CD4-positive, alpha-beta T cell treated with Interleukin-2 at 100 ng/mL for 4 hours (primary cell): ENCODE measurements around the gene GOLGA6D.
"Not testable (repeated sequence)": the region's sequence is repeated elsewhere in the genome, so short reads cannot be mapped to it uniquely, and the experiment has no call there.

ENCODE experiments used
- DNase-seq: peaks from one replicate; pipeline ENCODE4 v3.0.0-alpha.2; 2020; ENCODE audit warnings: low spot score

The GOLGA6D gene

DNA sequence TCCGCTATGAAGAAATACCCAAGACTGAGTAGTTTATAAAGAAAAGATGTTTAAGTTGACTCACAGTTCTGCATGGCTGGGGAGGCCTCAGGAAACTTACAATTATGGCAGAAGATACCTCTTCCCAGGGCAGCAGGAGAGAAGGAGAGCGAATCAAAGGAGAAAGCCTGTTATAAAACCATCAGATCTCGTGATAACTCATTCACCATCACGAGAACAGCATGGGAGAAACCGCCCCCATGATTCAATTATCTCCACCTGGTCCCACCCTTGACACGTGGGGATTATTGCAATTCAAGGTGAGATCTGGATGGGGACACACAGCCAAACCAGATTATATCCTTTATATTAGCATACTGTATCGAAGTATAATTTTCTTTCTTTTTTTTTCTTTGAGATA is 49.5 kb downstream of the GOLGA6D start:
- not testable (repeated sequence) for DNase-seq

DNA sequence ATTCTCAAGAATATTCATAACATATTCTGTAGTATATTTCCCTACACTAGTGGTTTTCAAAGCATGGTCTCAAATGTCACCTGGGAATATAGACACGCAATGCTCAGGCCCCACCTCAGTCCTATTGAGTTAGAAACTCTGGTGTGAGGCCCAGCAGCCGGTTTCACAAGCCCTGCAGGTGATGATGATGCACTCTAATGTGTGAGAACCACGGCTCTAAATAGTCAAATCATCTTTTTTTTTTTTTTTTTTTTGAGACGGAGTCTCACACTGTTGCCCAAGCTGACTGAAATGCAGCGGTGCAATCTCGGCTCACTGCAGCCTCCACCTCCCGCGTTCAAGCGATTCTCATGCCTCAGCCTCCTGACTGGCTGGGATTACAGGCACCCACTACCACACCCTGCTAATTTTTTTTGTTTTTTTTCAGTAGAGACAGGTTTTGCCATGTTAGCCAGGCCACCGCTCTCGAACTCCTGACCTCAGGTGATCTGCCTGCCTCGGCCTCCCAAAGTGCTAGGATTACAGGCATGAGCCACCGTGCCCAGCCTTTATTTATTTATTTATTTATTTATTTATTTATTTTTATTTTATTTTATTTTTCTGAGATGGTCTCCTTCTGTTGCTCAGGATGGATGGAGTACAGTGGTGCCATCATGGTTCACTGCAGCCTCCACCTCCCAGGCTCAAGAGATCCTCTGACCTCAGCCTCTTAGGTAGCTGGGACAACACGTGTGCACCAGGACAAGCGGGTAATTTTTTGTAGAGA is 51.2 kb downstream of the GOLGA6D start:
- not testable (repeated sequence) for DNase-seq

GRCh38 chr15:75335313-75335704 is 52.7 kb downstream of the GOLGA6D start:
- no peak for DNase-seq

GRCh38 chr15:75335705-75336355 is 53.2 kb downstream of the GOLGA6D start, which contains the start of gene COMMD4:
COMMD4 (plus strand) TSS chr15:75336063; CDS start chr15:75336090, 27 bp downstream.
- peak; percentile 68 for DNase-seq

GRCh38 chr15:75338661-75339240 is 56.1 kb downstream of the GOLGA6D start:
- DNase-seq = no peak

DNA sequence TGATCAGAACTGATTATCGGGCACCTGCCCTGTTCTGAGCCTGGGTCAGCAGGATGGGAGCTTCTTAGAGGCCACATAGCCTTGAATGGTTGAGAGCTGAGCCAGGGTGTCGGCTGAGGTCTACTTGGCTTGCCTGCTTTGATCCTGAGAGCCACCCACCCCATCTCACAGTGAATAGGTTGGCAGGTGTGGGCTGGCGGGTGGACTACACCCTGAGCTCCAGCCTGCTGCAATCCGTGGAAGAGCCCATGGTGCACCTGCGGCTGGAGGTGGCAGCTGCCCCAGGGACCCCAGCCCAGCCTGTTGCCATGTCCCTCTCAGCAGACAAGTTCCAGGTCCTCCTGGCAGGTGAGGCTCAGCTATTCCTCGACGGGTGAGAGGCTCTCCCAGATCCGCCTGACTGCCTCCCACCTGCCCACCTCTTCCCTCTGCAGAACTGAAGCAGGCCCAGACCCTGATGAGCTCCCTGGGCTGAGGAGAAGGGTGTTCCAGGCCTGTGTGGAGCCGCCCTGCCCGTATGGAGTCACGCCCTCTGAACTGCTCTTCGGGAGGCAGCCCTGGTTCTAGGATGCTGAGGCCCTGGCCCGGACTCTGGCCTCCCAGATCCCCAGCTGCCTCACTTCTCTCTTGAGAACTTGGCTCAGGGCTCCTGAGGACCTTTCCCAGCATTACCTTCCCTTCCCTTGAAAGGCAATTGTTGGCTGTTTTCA is 57.1 kb downstream of the GOLGA6D start:
- DNase-seq = no peak

DNA sequence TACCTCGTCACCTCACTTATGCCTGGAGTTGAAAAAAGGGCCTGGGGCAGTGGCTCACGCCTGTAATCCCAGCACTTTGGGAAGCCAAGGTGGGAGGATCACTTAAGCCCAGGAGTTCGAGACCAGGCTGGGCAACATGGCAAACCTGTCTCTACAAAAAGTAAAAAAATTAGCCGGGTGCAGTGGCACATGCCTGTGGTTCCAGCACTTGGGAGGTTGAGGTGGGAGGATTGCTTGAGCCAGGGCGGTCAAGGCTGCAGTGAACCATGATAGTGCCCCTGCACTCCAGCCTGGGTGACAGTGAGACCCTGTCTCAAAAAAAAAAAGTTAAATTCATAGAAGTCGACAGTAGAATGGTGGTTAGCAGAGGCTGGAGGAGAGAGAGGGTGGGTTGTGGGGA is 59.6 kb downstream of the GOLGA6D start:
- no peak for DNase-seq

DNA sequence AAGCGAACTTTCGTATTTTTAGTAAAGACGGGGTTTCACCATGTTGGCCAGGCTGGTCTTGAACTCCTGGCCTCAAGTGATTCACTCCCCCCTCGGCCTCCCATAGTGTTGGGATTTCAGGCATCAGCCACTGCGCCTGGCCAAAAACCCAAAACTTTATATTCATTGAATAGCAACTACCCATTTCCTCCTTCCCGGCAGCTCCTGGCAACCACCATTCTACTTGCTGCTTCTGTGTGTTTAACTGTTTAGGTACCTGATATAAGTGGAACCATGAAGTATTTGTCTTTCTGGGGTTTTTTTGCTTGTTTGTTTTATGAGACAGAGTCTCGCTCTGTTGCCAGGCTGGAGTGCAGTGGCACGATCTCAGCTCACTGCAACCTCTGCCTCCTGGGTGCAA is 61.3 kb downstream of the GOLGA6D start:
- not testable (repeated sequence) for DNase-seq
